AG09319 (cell line): Measurements from ENCODE around the gene RAD51AP1.

Experiments used
- DNase-seq: peaks from one replicate; pipeline ENCODE4 v3.0.0-alpha.2; 2010; ENCODE audit warnings: low read depth; ENCODE audit errors: extremely low read depth
- CTCF ChIP-seq: IDR thresholded peaks from 2 replicates; pipeline ENCODE4 v1.5.1; 2011; ENCODE audit warnings: low read depth, mild to moderate bottlenecking, inconsistent platforms, low read length, moderate library complexity

RAD51AP1 gene

GRCh38 chr12:4555804-4556203 lies 17.1 kb downstream of the RAD51AP1 start:
- TF ChIP-seq CTCF: no peak
- no peak for DNase-seq

DNA sequence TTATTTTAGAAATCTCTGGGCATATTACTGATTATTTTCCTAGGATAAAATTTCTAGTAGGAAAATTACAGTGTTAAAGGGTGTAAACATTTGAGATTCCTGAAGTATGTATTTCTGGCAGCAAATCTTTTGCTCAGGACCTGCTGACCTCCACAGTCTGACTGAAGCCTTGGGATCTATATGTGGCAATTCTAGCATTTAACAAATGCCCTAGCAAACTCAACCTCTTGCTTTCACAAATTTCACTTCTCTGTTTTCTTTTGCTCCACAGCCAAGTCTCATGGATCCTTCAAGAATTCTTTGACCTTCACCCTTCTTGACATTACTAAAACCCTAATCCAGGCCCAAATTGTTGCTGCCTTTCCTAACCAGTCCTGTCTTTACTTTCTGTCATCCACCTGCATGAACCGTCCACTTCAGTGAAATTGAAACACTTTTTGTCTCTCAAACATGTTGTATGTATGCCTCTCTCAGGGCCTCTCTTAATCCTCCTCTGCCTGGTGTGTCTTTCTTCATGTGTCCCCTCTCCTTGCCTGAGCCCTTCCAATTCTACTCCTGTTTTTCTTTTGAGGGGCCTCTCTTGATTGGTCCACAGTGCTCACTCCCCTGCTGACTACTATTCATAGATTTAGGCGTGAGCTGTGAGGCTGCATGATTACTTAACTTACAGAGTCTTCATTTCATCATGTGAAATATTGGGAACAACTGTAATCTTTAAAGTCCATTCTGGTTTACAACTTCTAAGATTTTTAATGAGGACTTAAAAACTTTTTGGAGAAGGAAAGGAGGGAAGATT lies 18.2 kb downstream of the RAD51AP1 start:
- TF ChIP-seq CTCF: no peak
- DNase-seq: no peak

DNA sequence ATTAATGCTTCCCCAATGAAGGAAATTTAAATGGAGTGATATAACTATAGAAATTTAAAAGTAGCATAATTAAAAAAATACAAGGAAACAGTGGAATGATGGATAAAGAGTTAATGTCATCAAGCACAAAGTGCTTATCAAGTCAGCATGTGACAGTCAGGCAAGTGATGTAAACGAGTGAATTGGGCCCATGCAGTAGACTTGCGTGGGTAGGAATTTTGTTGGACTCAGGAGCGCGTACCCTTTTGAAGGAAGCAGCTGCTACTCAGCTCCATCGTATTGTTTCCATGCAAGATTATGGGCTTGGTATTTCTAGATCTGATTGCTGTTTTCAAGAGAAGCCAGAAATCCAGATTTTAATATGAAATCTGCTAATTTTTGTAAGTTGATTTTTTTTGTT lies 18.9 kb downstream of the RAD51AP1 start:
- TF ChIP-seq CTCF: no peak
- DNase-seq: no peak

GRCh38 chr12:4558171-4558570 lies 19.5 kb downstream of the RAD51AP1 start:
- DNase-seq: no peak
- no peak for TF ChIP-seq CTCF

DNA sequence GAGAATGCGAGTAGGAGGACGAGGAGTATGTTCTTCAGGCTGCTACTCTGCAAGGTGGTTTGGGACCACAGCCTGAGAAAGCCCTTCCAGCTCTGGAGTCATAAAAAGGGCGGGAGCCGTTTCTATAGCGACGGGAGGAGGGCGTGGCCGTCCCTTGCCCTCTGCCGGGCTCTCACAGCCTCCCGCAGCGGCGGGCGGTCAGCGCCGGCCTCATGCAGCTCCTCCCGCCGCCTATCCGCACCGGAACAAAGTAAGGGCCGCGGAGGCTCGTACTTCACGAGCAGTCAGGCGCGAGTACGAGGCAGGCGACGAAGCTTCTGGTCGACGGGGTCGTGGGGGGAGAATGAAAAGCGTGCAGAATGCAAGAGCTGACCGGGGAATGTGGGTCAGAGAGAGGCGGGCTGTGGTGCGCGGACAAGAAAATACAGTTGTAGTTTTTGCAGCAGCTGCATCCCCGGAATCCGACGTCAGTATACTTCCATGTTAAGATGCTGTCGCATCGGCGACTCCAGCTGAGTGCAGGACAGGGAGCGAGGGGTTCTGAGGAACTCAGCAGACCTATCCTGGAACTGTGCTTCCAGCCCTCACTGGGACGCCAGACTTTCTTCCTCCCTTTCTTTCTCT lies 23.5 kb downstream of the RAD51AP1 start, which contains the start of gene DYRK4:
Gene DYRK4, plus strand, starts transcription at position 175 of the 624 bp plus-strand sequence. Its CDS starts 38 bp downstream, at position 213.
- peak; percentile 42 for DNase-seq
- TF ChIP-seq CTCF: no peak

DNA sequence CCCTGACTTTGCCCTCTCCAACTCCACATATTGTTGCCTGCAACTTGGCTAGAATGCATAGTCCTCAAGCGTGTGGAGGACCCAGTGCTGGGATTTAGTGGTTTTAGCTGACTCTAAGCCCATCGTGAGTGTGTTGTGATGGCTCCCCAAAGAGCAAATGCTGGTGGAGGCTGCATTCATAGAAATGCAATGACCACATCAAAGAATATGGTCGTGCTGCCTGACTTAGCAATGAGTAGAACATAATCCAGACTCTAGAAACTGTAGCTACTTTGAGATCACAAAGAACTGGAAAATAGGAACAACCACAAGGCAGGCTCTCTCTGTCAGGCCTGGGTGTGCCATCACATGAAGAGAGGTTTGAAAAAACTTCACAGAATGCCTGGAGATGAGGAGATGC lies 24.6 kb downstream of the RAD51AP1 start:
- TF ChIP-seq CTCF: no peak
- no peak for DNase-seq

GRCh38 chr12:4564818-4565217 lies 26.1 kb downstream of the RAD51AP1 start:
- DNase-seq: no peak

More at GRCh38 chr12:4564818-4565217, 26.1 kb downstream of the RAD51AP1 start:
- no peak for TF ChIP-seq CTCF
